ENCODE data around the gene CRYBA4.

CRYBA4 gene

GRCh38 chr22:26621663-26622062 lies at the start of gene CRYBA4:
Gene CRYBA4 (plus strand): TSS chr22:26621963. CDS start chr22:26622597, 634 bp downstream.
- DNase-seq, result no peak

- no peak for DNase-seq
Measured at GRCh38 chr22:26573026-26573662, 48.6 kb upstream of the CRYBA4 start.

- DNase-seq, result no peak
Measured at GRCh38 chr22:26574001-26574723, 47.6 kb upstream of the CRYBA4 start.

GRCh38 chr22:26576026-26576680 lies 45.6 kb upstream of the CRYBA4 start:
- no peak for DNase-seq

GRCh38 chr22:26577081-26577480 lies 44.7 kb upstream of the CRYBA4 start:
- DNase-seq, result no peak

- DNase-seq, result peak; percentile 59
Measured at GRCh38 chr22:26579331-26579886, 42.4 kb upstream of the CRYBA4 start.

GRCh38 chr22:26580240-26580962 lies 41.4 kb upstream of the CRYBA4 start:
- no peak for DNase-seq

GRCh38 chr22:26581026-26581425 lies 40.7 kb upstream of the CRYBA4 start:
- DNase-seq, result no peak

GRCh38 chr22:26581633-26582168 lies 40.1 kb upstream of the CRYBA4 start:
- DNase-seq, result no peak

GRCh38 chr22:26584010-26584409 lies 37.8 kb upstream of the CRYBA4 start:
- DNase-seq, result no peak

- no peak for DNase-seq
Measured at GRCh38 chr22:26585104-26585790, 36.5 kb upstream of the CRYBA4 start.

- DNase-seq, result peak; percentile 39
Measured at GRCh38 chr22:26586556-26587325, 35.0 kb upstream of the CRYBA4 start.

GRCh38 chr22:26587991-26588613 lies 33.7 kb upstream of the CRYBA4 start:
- DNase-seq, result no peak

- no peak for DNase-seq
Measured at GRCh38 chr22:26588729-26589366, 32.9 kb upstream of the CRYBA4 start.

- peak; percentile 25 for DNase-seq
Measured at GRCh38 chr22:26589367-26589844, 32.4 kb upstream of the CRYBA4 start.

GRCh38 chr22:26589845-26590736 lies 31.7 kb upstream of the CRYBA4 start, which contains the start of gene TPST2:
Gene TPST2 (minus strand): TSS chr22:26590132. CDS start chr22:26541630, 48,502 bp downstream.
- DNase-seq, result peak; percentile 74

GRCh38 chr22:26592421-26592891 lies 29.3 kb upstream of the CRYBA4 start:
- DNase-seq, result peak; percentile 68

- no peak for DNase-seq
Measured at GRCh38 chr22:26593763-26594162, 28.0 kb upstream of the CRYBA4 start.

GRCh38 chr22:26597026-26597425 lies 24.7 kb upstream of the CRYBA4 start:
- DNase-seq, result peak; percentile 45
